CD4-positive, alpha-beta T cell (primary cell): ENCODE results near the gene JAK3. TPM values are rescaled to one million over a fixed set of nuclear protein-coding genes. Genes with fewer than 3 reads are reported as not detected.

Experiments used
- ATAC-seq: fragments of 200-7000 bp; cut with Tn5 transposase; one replicate; pipeline ENCODE4 v1.10.0; 2022; ENCODE audit warnings: mild to moderate bottlenecking; ENCODE audit not compliant: poor library complexity
- CTCF ChIA-PET: fragments of 350-600 bp; sonication (Branson Sonifier 250); formaldehyde crosslinking; loops from one replicate; lab custom pipeline; 2021; ENCODE audit warnings: antibody characterized with exemption, inconsistent platforms; lab: Charles Lee
- POLR2A ChIA-PET: fragments of 350-600 bp; sonication (Branson Sonifier 250); formaldehyde crosslinking; loops from one replicate; lab custom pipeline; 2021; ENCODE audit warnings: antibody characterized with exemption, inconsistent platforms; lab: Charles Lee
- DNase-seq, 14 experiments: peaks; one replicate each; pipeline ENCODE4 v3.0.0-alpha.2; 2013 to 2020; ENCODE audit warnings: mixed read lengths in 2 of 14
- H3K27ac ChIP-seq, 2 donors: one replicate each; pipeline versions ENCODE4 v1.5.1 to v1.7.0; 2013; ENCODE audit warnings: low read length in 2 of 2, low read depth in 1 of 2, mild to moderate bottlenecking in 1 of 2
- H3K27me3 ChIP-seq, 2 experiments: 1 replicate in 1 of 2; 2 replicates in 1 of 2; pipeline versions ENCODE4 v1.6.1 to v1.7.0; 2013; ENCODE audit warnings: low read length in 2 of 2, control low read depth in 1 of 2, mild to moderate bottlenecking in 1 of 2, moderate library complexity in 1 of 2; ENCODE audit not compliant: insufficient read depth in 2 of 2, control insufficient read depth in 1 of 2
- H3K36me3 ChIP-seq: one replicate; pipeline ENCODE4 v1.6.1; 2013; ENCODE audit warnings: low read length, control low read depth; ENCODE audit not compliant: insufficient read depth
- H3K4me1 ChIP-seq: one replicate; pipeline ENCODE4 v1.6.1; 2013; ENCODE audit warnings: low read length, control low read depth; ENCODE audit not compliant: insufficient read depth
- H3K4me3 ChIP-seq: one replicate; pipeline ENCODE4 v1.5.1; 2013; ENCODE audit warnings: mild to moderate bottlenecking, low read length, moderate library complexity
- H3K9me3 ChIP-seq, 2 experiments: 1 replicate in 1 of 2; 2 replicates in 1 of 2; pipeline versions ENCODE4 v1.6.1 to v1.7.0; 2013; ENCODE audit warnings: low read length in 2 of 2, mild to moderate bottlenecking in 2 of 2, control low read depth in 1 of 2, moderate library complexity in 1 of 2; ENCODE audit not compliant: control insufficient read depth in 1 of 2, insufficient read depth in 1 of 2
- H3K27ac Mint-ChIP-seq: one replicate; pipeline ENCODE4 v1.8.0; 2020; ENCODE audit warnings: mixed read lengths
- H3K27me3 Mint-ChIP-seq: one replicate; pipeline ENCODE4 v1.8.0; 2021; ENCODE audit warnings: mixed read lengths
- H3K36me3 Mint-ChIP-seq: one replicate; pipeline ENCODE4 v1.8.0; 2021; ENCODE audit warnings: low read depth, mixed read lengths
- H3K4me1 Mint-ChIP-seq: one replicate; pipeline ENCODE4 v1.8.0; 2021; ENCODE audit warnings: low read depth, mixed read lengths
- H3K4me3 Mint-ChIP-seq: one replicate; pipeline ENCODE4 v1.8.0; 2020; ENCODE audit warnings: mild to moderate bottlenecking, mixed read lengths
- H3K9me3 Mint-ChIP-seq: one replicate; pipeline ENCODE4 v1.8.0; 2020; ENCODE audit warnings: mixed read lengths
- CTCF ChIP-seq: fragments of 200-600 bp; IDR thresholded peaks from one replicate; pipeline ENCODE4 v1.8.0; 2022; ENCODE audit warnings: antibody characterized with exemption, mild to moderate bottlenecking
- intact Hi-C, 2 experiments: fragments of 100-400 bp; cut with DNase I in 1 of 2; cut with micrococcal nuclease in 1 of 2; formaldehyde crosslinking; loops; one replicate each; pipeline versions ENCODE4 v1.15.1 to v1.9.0; 2023 to 2025; cut with DNase I, micrococcal nuclease
- polyA plus RNA-seq, 2 donors: library from polyadenylated mRNA; unstranded; fragments of 120-200 nt; gene quantifications; one replicate each; pipeline ENCODE4 v1.2.1, GENCODE V29; 2013
- total RNA-seq, 174 experiments: library from RNA in 2 of 174; stranded (reverse) in 2 of 174; gene quantifications; one replicate each; pipeline ENCODE4 v1.2.3 and lab custom pipeline; 2021 to 2026

JAK3 gene
- total RNA-seq = 100 to 1,000 TPM; 120 to 121 TPM
- 92.3 TPM for polyA plus RNA-seq (2013, experiment 1 of 2)
- 127 TPM for polyA plus RNA-seq (2013, experiment 2 of 2)
- total RNA-seq (lab: John Stamatoyannopoulos, UW) = 126 to 651 (median 333) reads per million in 172 experiments

- peak; percentile 81 for ATAC-seq
- ChIA-PET CTCF (interaction anchor here (0.7 to 5.0 kb wide), 5 partner anchors 7 to 105 kb away, joined by 3 to 37 read pairs (median 10); partner anchors contain the start of genes CCDC124, RPL18A and SLC5A5), POLR2A (interaction anchor here (0.5 to 6.9 kb wide), 25 partner anchors 10 to 1163 kb away, joined by 3 to 75 read pairs (median 4); partner anchors contain the start of genes B3GNT3, CCDC124, FCHO1 and IL12RB1)
- H3K27ac ChIP-seq = peak within 1 kb of the TSS; percentile 90 to 98
- peak within 1 kb of the TSS; percentile 65 for H3K4me3 ChIP-seq
- H3K27me3 Mint-ChIP-seq = no peaks in the 10 kb centered on the region
- H3K36me3 ChIP-seq = peaks cover 18% of the 10 kb centered on the region
- peaks cover 72% of the 10 kb centered on the region for H3K4me1 Mint-ChIP-seq
- H3K9me3 Mint-ChIP-seq = no peaks in the 10 kb centered on the region
- H3K4me3 Mint-ChIP-seq = peak within 1 kb of the TSS; percentile 99
- H3K27me3 ChIP-seq = no peaks in the 10 kb centered on the region
- H3K36me3 Mint-ChIP-seq = peaks cover 40% of the 10 kb centered on the region
- peaks cover 85% of the 10 kb centered on the region for H3K4me1 ChIP-seq
- DNase-seq = peak; percentile 67 to 93 (median 83)
- intact Hi-C loops = no loop called here
- TF ChIP-seq CTCF = no peak
- peak within 1 kb of the TSS; percentile 94 for H3K27ac Mint-ChIP-seq
- H3K9me3 ChIP-seq = no peaks in the 10 kb centered on the region
Observed at GRCh38 chr19:17847538-17848366, at the start of gene JAK3. Gene JAK3, minus strand, starts transcription at chr19:17847982. Its CDS starts 3,565 bp downstream, at chr19:17844417.

DNA sequence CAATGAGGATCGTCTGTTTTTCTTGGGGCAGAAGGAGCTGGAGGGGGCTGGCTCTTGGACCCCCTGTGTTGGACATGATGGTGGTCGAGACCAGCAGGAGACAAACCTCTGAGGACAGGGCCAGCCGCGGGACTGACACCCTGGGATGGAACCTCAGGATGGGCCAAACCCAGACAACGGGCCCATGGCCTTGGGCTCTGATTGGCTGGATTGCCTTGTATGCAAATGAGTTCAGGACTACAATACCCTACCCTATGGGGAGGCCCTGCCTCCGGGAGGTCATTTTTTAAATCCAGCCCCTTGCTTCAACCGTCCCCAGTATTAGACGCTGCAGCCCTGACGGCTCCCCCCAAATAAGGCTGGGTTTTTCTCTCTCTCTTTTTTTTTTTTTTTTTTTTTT lies 46.0 kb upstream of the JAK3 start:
- ATAC-seq (no peak), DNase-seq (no peak)
- Mint-ChIP-seq H3K4me3 (no peak overlapping the region), H3K4me1 (no peaks in the 10 kb centered on the region), H3K27me3 (peaks cover 4% of the 10 kb centered on the region), H3K36me3 (peaks cover 9% of the 10 kb centered on the region), H3K9me3 (no peaks in the 10 kb centered on the region), H3K27ac (no peak overlapping the region)
- ChIA-PET POLR2A (no interaction called here), CTCF (interaction anchor here (0.6 kb wide), 1 partner anchor 24 kb away, joined by 6 read pairs; no protein-coding TSS in a partner anchor)
- no peaks in the 10 kb centered on the region for H3K9me3 ChIP-seq
- H3K36me3 ChIP-seq = no peaks in the 10 kb centered on the region
- H3K4me3 ChIP-seq = no peak overlapping the region
- no peaks in the 10 kb centered on the region for H3K4me1 ChIP-seq
- intact Hi-C loops = no loop called here
- H3K27ac ChIP-seq = no peak overlapping the region
- no peak for TF ChIP-seq CTCF
- H3K27me3 ChIP-seq = no peaks in the 10 kb centered on the region

- Mint-ChIP-seq H3K27ac (no peak overlapping the region), H3K4me3 (no peak overlapping the region), H3K27me3 (no peaks in the 10 kb centered on the region), H3K4me1 (no peaks in the 10 kb centered on the region), H3K9me3 (no peaks in the 10 kb centered on the region), H3K36me3 (peaks cover 9% of the 10 kb centered on the region)
- ChIA-PET POLR2A (no interaction called here), CTCF (no interaction called here)
- TF ChIP-seq CTCF = no peak
- H3K4me3 ChIP-seq = no peak overlapping the region
- no peaks in the 10 kb centered on the region for H3K9me3 ChIP-seq
- DNase-seq = peak in 1 of 14 experiments; percentile 15
- no peak overlapping the region for H3K27ac ChIP-seq
- ATAC-seq = no peak
- no peaks in the 10 kb centered on the region for H3K36me3 ChIP-seq
- intact Hi-C loops = loop anchor here in 1 of 2 experiments (10.0 kb wide), 1 partner anchor 345 kb away; no protein-coding TSS in a partner anchor
- H3K4me1 ChIP-seq = no peaks in the 10 kb centered on the region
- H3K27me3 ChIP-seq = no peaks in the 10 kb centered on the region
Observed at GRCh38 chr19:17889609-17890214, 41.9 kb upstream of the JAK3 start.
